Spleen (tissue), 7 donors: Measurements from ENCODE around the gene RPL21.
"Not testable (repeated sequence)": the region's sequence is repeated elsewhere in the genome, so short reads cannot be mapped to it uniquely, and the experiment has no call there.

Experiments used
- POLR2A ChIP-seq, 3 donors: fragments of 450-650 bp; IDR thresholded peaks; one replicate each; pipeline ENCODE4 v1.5.1; 2017; ENCODE audit warnings: antibody characterized with exemption in 3 of 3, mild to moderate bottlenecking in 1 of 3
- POLR2AphosphoS5 ChIP-seq, 3 donors: sonication (generic); formaldehyde crosslinking; IDR thresholded peaks; one replicate each; pipeline ENCODE4 v1.5.1; 2017; ENCODE audit warnings: antibody characterized with exemption in 3 of 3
- TF ChIP-seq, protein P1 (sequence below), 11 experiments: fragments of 200-600 bp in 7 of 11; fragments of 450-650 bp in 4 of 11; sonication (generic) in 4 of 11; IDR thresholded peaks in 8 of 11; conservative IDR thresholded peaks in 3 of 11; 1 replicate in 7 of 11; 2 replicates in 4 of 11; pipeline versions ENCODE4 v1.4.0 to v1.8.0; 2016 to 2021; ENCODE audit warnings: antibody characterized with exemption in 11 of 11, inconsistent platforms in 4 of 11, mild to moderate bottlenecking in 1 of 11
- donor health status: DM: no; HTN: no; CAD: no; lungs with moderate emphysema.
- donor health status: DM: no; HTN: no; CAD: no.
- donor health status: DM: no; HTN: no; CAD: no.

DNA sequence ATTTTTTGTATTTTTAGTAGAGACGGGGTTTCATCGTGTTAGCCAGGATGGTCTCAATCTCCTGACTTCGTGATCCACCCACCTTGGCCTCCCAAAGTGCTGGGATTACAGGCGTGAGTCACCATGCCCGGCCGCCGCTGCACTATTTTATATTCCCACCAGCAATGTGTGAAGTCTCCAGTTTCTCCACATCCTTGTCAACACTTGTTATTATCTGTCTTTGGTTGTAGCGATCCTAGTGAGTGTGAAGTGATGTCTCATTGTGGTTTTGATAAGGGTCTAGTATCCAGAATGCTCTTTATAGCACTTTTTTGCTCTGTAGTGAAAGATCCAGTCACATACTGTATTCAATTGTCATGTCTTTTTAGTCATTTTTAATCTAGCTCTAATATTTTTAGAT is 40.6 kb downstream of the RPL21 start:
- TF ChIP-seq, protein P1, sequence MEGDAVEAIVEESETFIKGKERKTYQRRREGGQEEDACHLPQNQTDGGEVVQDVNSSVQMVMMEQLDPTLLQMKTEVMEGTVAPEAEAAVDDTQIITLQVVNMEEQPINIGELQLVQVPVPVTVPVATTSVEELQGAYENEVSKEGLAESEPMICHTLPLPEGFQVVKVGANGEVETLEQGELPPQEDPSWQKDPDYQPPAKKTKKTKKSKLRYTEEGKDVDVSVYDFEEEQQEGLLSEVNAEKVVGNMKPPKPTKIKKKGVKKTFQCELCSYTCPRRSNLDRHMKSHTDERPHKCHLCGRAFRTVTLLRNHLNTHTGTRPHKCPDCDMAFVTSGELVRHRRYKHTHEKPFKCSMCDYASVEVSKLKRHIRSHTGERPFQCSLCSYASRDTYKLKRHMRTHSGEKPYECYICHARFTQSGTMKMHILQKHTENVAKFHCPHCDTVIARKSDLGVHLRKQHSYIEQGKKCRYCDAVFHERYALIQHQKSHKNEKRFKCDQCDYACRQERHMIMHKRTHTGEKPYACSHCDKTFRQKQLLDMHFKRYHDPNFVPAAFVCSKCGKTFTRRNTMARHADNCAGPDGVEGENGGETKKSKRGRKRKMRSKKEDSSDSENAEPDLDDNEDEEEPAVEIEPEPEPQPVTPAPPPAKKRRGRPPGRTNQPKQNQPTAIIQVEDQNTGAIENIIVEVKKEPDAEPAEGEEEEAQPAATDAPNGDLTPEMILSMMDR (IDR thresholded peaks at IDR 0.05 in 8 of 11, conservative IDR thresholded peaks at IDR 0.05 in 3 of 11): not testable (repeated sequence)
- not testable (repeated sequence) for TF ChIP-seq POLR2AphosphoS5, POLR2A (IDR thresholded peaks at IDR 0.05)
